PC-3 (cell line): ENCODE results near the gene SMR3B.

Experiments used
- CTCF ChIP-seq: fragments of 300-600 bp; sonication (generic); conservative IDR thresholded peaks from 2 replicates; pipeline ENCODE4 v1.5.1; 2017; ENCODE audit warnings: antibody characterized with exemption, low read depth, mild to moderate bottlenecking, low read length
- EZH2 ChIP-seq: fragments of 300-600 bp; sonication (generic); IDR thresholded peaks from one replicate; pipeline ENCODE4 v1.6.1; 2017; ENCODE audit warnings: antibody characterized with exemption, mild to moderate bottlenecking, low read length; ENCODE audit not compliant: unreplicated experiment

- no peak for TF ChIP-seq EZH2
- TF ChIP-seq CTCF = no peak
Observed at GRCh38 chr4:70359115-70359661, 23.7 kb upstream of the SMR3B start.
